ENCODE measurements around the gene FXYD2.

DNA sequence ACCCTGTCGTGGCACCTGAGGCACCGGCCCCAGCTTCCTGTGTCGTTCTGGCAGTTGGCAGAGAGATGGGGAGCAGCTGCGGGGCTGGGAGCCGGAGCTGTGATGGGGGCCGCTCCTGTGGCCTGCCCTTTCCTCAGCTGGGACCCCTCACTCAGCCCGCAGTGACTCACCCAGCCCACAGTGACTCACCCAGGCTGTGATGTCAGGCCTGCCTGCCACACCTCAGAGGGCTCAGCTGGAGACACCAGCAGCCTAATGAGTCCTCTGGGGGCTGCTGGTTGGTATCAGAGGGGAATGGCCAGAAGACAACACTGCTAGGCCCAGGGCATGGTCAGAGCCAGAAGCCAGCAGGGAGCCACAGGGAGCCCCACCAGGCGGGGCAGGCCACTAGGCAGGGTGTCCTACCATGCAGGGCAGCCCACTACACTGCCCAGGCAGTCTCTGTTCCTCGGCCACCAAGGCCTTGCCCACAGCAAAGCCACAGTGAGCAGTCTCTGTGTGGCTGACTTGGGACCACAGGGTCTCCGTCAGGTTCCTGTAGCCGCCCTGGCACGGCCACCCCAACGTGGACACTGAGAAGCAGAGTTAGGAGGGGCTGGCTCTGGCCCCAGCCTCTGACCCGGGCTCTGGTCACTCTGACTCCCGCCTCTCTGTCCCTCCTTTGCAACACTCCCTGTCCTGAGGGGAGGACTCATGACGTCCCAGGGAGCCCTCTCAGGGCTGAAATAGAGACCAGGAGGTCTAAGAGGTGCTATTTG lies 4.2 kb upstream of the FXYD2 start:
- peak; percentile 20 for TF ChIP-seq POLR2AphosphoS5 (IDR thresholded peaks at IDR 0.05)
- TF ChIP-seq, protein P1, sequence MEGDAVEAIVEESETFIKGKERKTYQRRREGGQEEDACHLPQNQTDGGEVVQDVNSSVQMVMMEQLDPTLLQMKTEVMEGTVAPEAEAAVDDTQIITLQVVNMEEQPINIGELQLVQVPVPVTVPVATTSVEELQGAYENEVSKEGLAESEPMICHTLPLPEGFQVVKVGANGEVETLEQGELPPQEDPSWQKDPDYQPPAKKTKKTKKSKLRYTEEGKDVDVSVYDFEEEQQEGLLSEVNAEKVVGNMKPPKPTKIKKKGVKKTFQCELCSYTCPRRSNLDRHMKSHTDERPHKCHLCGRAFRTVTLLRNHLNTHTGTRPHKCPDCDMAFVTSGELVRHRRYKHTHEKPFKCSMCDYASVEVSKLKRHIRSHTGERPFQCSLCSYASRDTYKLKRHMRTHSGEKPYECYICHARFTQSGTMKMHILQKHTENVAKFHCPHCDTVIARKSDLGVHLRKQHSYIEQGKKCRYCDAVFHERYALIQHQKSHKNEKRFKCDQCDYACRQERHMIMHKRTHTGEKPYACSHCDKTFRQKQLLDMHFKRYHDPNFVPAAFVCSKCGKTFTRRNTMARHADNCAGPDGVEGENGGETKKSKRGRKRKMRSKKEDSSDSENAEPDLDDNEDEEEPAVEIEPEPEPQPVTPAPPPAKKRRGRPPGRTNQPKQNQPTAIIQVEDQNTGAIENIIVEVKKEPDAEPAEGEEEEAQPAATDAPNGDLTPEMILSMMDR (IDR thresholded peaks at IDR 0.05): no peak
